Stimulated activated CD4-positive, alpha-beta T cell treated with anti-CD3 and anti-CD28 coated beads, Interleukin-1b, Interleukin-23, amount 100 ng/mL, for 1 hour (primary cell): ENCODE measurements around the gene EXOC4.

ENCODE experiments used
- DNase-seq, 2 donors: peaks; one replicate each; pipeline ENCODE4 v3.0.0-alpha.2; 2020; ENCODE audit warnings: low read depth in 2 of 2

EXOC4 gene

GRCh38 chr7:133786401-133786937 lies 533.6 kb downstream of the EXOC4 start:
- no peak for DNase-seq

- no peak for DNase-seq
Observed at GRCh38 chr7:133789974-133790373, 537.1 kb downstream of the EXOC4 start.

GRCh38 chr7:133790911-133791310 lies 538.0 kb downstream of the EXOC4 start:
- DNase-seq, result no peak

- DNase-seq, result no peak
Observed at GRCh38 chr7:133794479-133794878, 541.6 kb downstream of the EXOC4 start.

- DNase-seq, result no peak
Observed at GRCh38 chr7:133795068-133795665, 542.3 kb downstream of the EXOC4 start.

- no peak for DNase-seq
Observed at GRCh38 chr7:133796782-133797745, 544.2 kb downstream of the EXOC4 start.

- DNase-seq, result no peak
Observed at GRCh38 chr7:133797818-133798520, 545.1 kb downstream of the EXOC4 start.

GRCh38 chr7:133801341-133801740 lies 548.5 kb downstream of the EXOC4 start:
- no peak for DNase-seq

- no peak for DNase-seq
Observed at GRCh38 chr7:133804127-133804526, 551.2 kb downstream of the EXOC4 start.

GRCh38 chr7:133805426-133805825 lies 552.5 kb downstream of the EXOC4 start:
- DNase-seq, result no peak

GRCh38 chr7:133807624-133808492 lies 555.0 kb downstream of the EXOC4 start:
- no peak for DNase-seq

GRCh38 chr7:133808493-133808866 lies 555.6 kb downstream of the EXOC4 start:
- DNase-seq, result no peak

GRCh38 chr7:133812877-133813276 lies 560.0 kb downstream of the EXOC4 start:
- no peak for DNase-seq

- DNase-seq, result no peak
Observed at GRCh38 chr7:133815611-133816210, 562.8 kb downstream of the EXOC4 start.

GRCh38 chr7:133819695-133820094 lies 566.8 kb downstream of the EXOC4 start:
- DNase-seq, result no peak

GRCh38 chr7:133820584-133820983 lies 567.7 kb downstream of the EXOC4 start:
- no peak for DNase-seq

GRCh38 chr7:133821171-133821570 lies 568.3 kb downstream of the EXOC4 start:
- no peak for DNase-seq

- DNase-seq, result no peak
Observed at GRCh38 chr7:133822001-133822641, 569.2 kb downstream of the EXOC4 start.

- DNase-seq, result no peak
Observed at GRCh38 chr7:133822868-133823552, 570.1 kb downstream of the EXOC4 start.

- DNase-seq, result no peak
Observed at GRCh38 chr7:133824132-133824531, 571.3 kb downstream of the EXOC4 start.
